Liver (tissue), 9 donors: ENCODE results near the gene SPHK1. TPM values are rescaled to one million over a fixed set of nuclear protein-coding genes. Genes with fewer than 3 reads are reported as not detected.

ENCODE experiments used
- DNase-seq: peaks from one replicate; pipeline ENCODE4 v3.0.0-alpha.2; 2017; ENCODE audit warnings: low spot score
- H3K27ac ChIP-seq, 2 donors: one replicate each; pipeline ENCODE4 v1.7.0; 2013; ENCODE audit warnings: inconsistent platforms in 2 of 2, low read length in 2 of 2, control low read depth in 1 of 2, low read depth in 1 of 2, mild to moderate bottlenecking in 1 of 2
- H3K27me3 ChIP-seq, 4 donors: one replicate each; pipeline versions ENCODE4 v1.6.1 to v1.7.0; 2013; ENCODE audit warnings: low read length in 3 of 4, inconsistent platforms in 1 of 4, mild to moderate bottlenecking in 1 of 4, moderate library complexity in 1 of 4; ENCODE audit not compliant: control insufficient read depth in 4 of 4, insufficient read depth in 4 of 4
- H3K36me3 ChIP-seq, 4 donors: one replicate each; pipeline versions ENCODE4 v1.6.1 to v1.7.0; 2013; ENCODE audit warnings: low read length in 3 of 4, mild to moderate bottlenecking in 3 of 4, low read depth in 1 of 4, moderate library complexity in 1 of 4; ENCODE audit not compliant: control insufficient read depth in 4 of 4, insufficient read depth in 3 of 4
- H3K4me1 ChIP-seq, 4 donors: one replicate each; pipeline versions ENCODE4 v1.6.1 to v1.7.0; 2013; ENCODE audit warnings: low read length in 3 of 4, mild to moderate bottlenecking in 3 of 4, moderate library complexity in 1 of 4; ENCODE audit not compliant: control insufficient read depth in 4 of 4, insufficient read depth in 4 of 4
- H3K4me3 ChIP-seq, 3 donors: one replicate each; pipeline versions ENCODE4 v1.6.1 to v1.7.0; 2013; ENCODE audit warnings: low read length in 3 of 3, control low read depth in 1 of 3, low read depth in 1 of 3, mild to moderate bottlenecking in 1 of 3
- H3K9ac ChIP-seq, 2 donors: one replicate each; pipeline ENCODE4 v1.7.0; 2013; ENCODE audit warnings: low read length in 2 of 2, mild to moderate bottlenecking in 2 of 2, moderate library complexity in 2 of 2, control low read depth in 1 of 2, low read depth in 1 of 2
- H3K9me3 ChIP-seq, 4 donors: one replicate each; pipeline versions ENCODE4 v1.6.1 to v1.7.0; 2013; ENCODE audit warnings: low read length in 3 of 4; ENCODE audit not compliant: control insufficient read depth in 4 of 4
- ATF3 ChIP-seq: IDR thresholded peaks from 2 replicates; pipeline ENCODE4 v1.6.1; 2016; ENCODE audit warnings: antibody characterized with exemption
- CTCF ChIP-seq: fragments of 150-350 bp; IDR thresholded peaks from 2 replicates; pipeline ENCODE4 v1.5.1; 2017; ENCODE audit warnings: improper control_type of control experiment, low read depth, low read length; ENCODE audit not compliant: missing input control
- EGR1 ChIP-seq, 2 donors: IDR thresholded peaks; 2 replicates each; pipeline ENCODE4 v1.6.1; 2016 to 2018; ENCODE audit warnings: antibody characterized with exemption in 2 of 2, low read depth in 2 of 2
- FOXA1 ChIP-seq: IDR thresholded peaks from 2 replicates; pipeline ENCODE4 v1.6.1; 2016; ENCODE audit warnings: antibody characterized with exemption
- FOXA2 ChIP-seq: IDR thresholded peaks from 2 replicates; pipeline ENCODE4 v1.6.1; 2016; ENCODE audit warnings: antibody characterized with exemption
- GABPA ChIP-seq, 2 donors: IDR thresholded peaks in 1 of 2; conservative IDR thresholded peaks in 1 of 2; 2 replicates each; pipeline ENCODE4 v1.6.1; 2016; ENCODE audit warnings: antibody characterized with exemption in 2 of 2, mild to moderate bottlenecking in 1 of 2, moderate library complexity in 1 of 2
- HNF4A ChIP-seq, 2 donors: conservative IDR thresholded peaks; 2 replicates each; pipeline ENCODE4 v1.6.1; 2016; ENCODE audit warnings: antibody characterized with exemption in 2 of 2, mild to moderate bottlenecking in 2 of 2
- HNF4G ChIP-seq: IDR thresholded peaks from 2 replicates; pipeline ENCODE4 v1.6.1; 2016; ENCODE audit warnings: antibody characterized with exemption
- JUND ChIP-seq, 2 donors: IDR thresholded peaks; 2 replicates each; pipeline ENCODE4 v1.6.1; 2016; ENCODE audit warnings: antibody characterized with exemption in 2 of 2
- NR2F2 ChIP-seq: IDR thresholded peaks from 2 replicates; pipeline ENCODE4 v1.6.1; 2016; ENCODE audit warnings: antibody characterized with exemption
- RAD21 ChIP-seq, 2 donors: IDR thresholded peaks; 2 replicates each; pipeline ENCODE4 v1.6.1; 2016; ENCODE audit warnings: antibody characterized with exemption in 2 of 2, mild to moderate bottlenecking in 2 of 2
- REST ChIP-seq: IDR thresholded peaks from 2 replicates; pipeline ENCODE4 v1.6.1; 2016; ENCODE audit warnings: antibody characterized with exemption, mild to moderate bottlenecking
- RXRA ChIP-seq, 2 donors: IDR thresholded peaks; 2 replicates each; pipeline ENCODE4 v1.6.1; 2017 to 2018; ENCODE audit warnings: antibody characterized with exemption in 2 of 2, mild to moderate bottlenecking in 1 of 2
- SP1 ChIP-seq: IDR thresholded peaks from 2 replicates; pipeline ENCODE4 v1.6.1; 2018; ENCODE audit warnings: antibody characterized with exemption, mild to moderate bottlenecking
- TAF1 ChIP-seq: conservative IDR thresholded peaks from 2 replicates; pipeline ENCODE4 v1.6.1; 2016; ENCODE audit warnings: antibody characterized with exemption, mild to moderate bottlenecking
- YY1 ChIP-seq: IDR thresholded peaks from 2 replicates; pipeline ENCODE4 v1.6.1; 2016; ENCODE audit warnings: antibody characterized with exemption, mild to moderate bottlenecking
- ZBTB33 ChIP-seq: IDR thresholded peaks from 2 replicates; pipeline ENCODE4 v1.6.1; 2016; ENCODE audit warnings: antibody characterized with exemption
- WGBS: extraction: QIAGEN DNeasy Blood & Tissue Kit; methylation state at CpG from one replicate; pipeline ENCODE4 v1.1.7; 2013; 5-methylcytosine and 5-hydroxymethylcytosine counted together
- polyA plus RNA-seq, 2 donors: library from polyadenylated mRNA; stranded (reverse) in 1 of 2; unstranded in 1 of 2; fragments of 200-250 nt in 1 of 2; fragments of >200 nt in 1 of 2; fragmentation: Nextera tagmentation in 1 of 2; extraction: Ambion mirVana in 1 of 2; gene quantifications; one replicate each; pipeline versions ENCODE4 v1.2.1 to v1.2.3, GENCODE V29; 2013 to 2015
- total RNA-seq, 2 donors: library from RNA; depleted of rRNA; stranded (reverse); fragments of >200 nt; gene quantifications; one replicate each; pipeline ENCODE4 v1.2.3, GENCODE V29; 2014
- TF ChIP-seq, protein P1 (sequence below): IDR thresholded peaks from 2 replicates; pipeline ENCODE4 v1.6.1; 2016; ENCODE audit warnings: antibody characterized with exemption
- donor health status: healthy.
- donor health status: healthy.
- donor health status: healthy.
- donor health status: healthy.
- donor health status: healthy.

The SPHK1 gene
- total and polyA plus RNA-seq, 4 donors, result 0.89 to 11.4 (median 1.1) TPM

DNA sequence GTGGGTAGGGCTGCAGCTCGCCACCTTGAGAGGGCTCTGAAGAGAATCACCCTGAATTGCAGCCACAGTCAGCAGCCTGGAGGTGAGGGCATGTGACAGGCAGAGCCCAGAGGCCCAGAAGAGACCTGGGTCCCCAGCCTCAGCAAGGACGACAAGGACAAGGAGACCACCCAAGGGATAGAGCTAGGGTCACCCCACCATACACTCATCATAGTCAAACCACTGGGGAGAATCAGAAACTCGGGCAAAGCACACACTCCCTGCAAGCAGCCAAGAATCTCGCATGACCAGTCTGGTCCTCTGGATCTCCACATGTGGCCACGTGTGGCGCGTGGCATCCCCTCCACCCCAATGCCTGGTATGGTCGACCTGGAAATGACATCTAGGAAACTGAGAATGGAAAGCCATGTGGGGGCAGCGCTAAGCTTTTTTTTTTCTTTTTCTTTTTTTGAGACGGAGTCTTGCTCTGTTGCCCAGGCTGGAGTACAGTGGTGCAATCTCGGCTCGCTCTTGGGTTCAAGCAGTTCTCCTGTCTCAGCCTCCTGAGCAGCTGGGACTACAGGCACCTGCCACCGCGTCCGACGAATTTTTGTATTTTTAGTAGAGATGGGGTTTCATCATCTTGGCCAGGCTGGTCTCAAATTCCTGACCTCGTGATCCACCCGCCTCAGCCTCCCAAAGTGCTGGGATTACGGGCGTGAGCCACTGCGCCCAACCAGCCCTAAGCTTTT, 4.6 kb upstream of the SPHK1 start:
- no peak for TF ChIP-seq HNF4G
- TF ChIP-seq JUND (IDR thresholded peaks at IDR 0.05), result no peak
- TF ChIP-seq TAF1, result no peak
- TF ChIP-seq NR2F2, result no peak
- no peak for TF ChIP-seq FOXA1
- TF ChIP-seq GABPA (IDR thresholded peaks at IDR 0.05 in 1 of 2, conservative IDR thresholded peaks at IDR 0.05 in 1 of 2), result no peak
- no peak for TF ChIP-seq CTCF
- TF ChIP-seq, protein P1, sequence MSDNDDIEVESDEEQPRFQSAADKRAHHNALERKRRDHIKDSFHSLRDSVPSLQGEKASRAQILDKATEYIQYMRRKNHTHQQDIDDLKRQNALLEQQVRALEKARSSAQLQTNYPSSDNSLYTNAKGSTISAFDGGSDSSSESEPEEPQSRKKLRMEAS, result no peak
- TF ChIP-seq SP1, result no peak
- no peak for TF ChIP-seq YY1
- TF ChIP-seq HNF4A (conservative IDR thresholded peaks at IDR 0.05), result no peak
- no peak for TF ChIP-seq RXRA (IDR thresholded peaks at IDR 0.05)
- no peak for TF ChIP-seq ATF3
- TF ChIP-seq ZBTB33, result no peak
- TF ChIP-seq RAD21 (IDR thresholded peaks at IDR 0.05), result no peak
- TF ChIP-seq FOXA2, result no peak
- no peak for TF ChIP-seq EGR1 (IDR thresholded peaks at IDR 0.05; ENCODE audit: low read depth in 2 of 2)
- no peak for TF ChIP-seq REST
- H3K9ac ChIP-seq, result no peak overlapping the region

More for the DNA sequence above, 4.6 kb upstream of the SPHK1 start:
- no peak for DNase-seq
- Histone ChIP-seq H3K27ac (no peak overlapping the region), H3K27me3 (no peaks in the 10 kb centered on the region), H3K4me3 (no peak overlapping the region), H3K9me3 (no peaks in the 10 kb centered on the region), H3K36me3 (no peaks in the 10 kb centered on the region), H3K4me1 (peaks cover 6 to 23% (median 16%) of the 10 kb centered on the region in 4 donors)
- WGBS, result 93% methylated on average over 21 of the region's 21 CpGs
